ENCODE data around the gene UCP1. TPM values are rescaled to one million over a fixed set of nuclear protein-coding genes. Genes with fewer than 3 reads are reported as not detected.

UCP1 gene
- total RNA-seq, 4 donors from 2014 or later = 0.28 to 2.0 TPM; not detected in 2

Small RNA genes lying within 50 kb of the gene (small RNA-seq; reads per million reads assigned to genes)
- gene AC108019.1 = not detected
- not detected for gene RN7SL152P

Other genes starting within 250 kb of the UCP1 start
- 10 to 100 TPM; 28.6 to 40.5 (median 37.9) TPM for gene SCOC, start 195.3 kb downstream of the UCP1 start, total RNA-seq
- under 1 TPM; 0.19 to 0.48 (median 0.38) TPM for gene CLGN, start 141.3 kb downstream of the UCP1 start, total RNA-seq
- gene MGAT4D, start 70.7 kb downstream of the UCP1 start, total RNA-seq = not detected
- gene ELMOD2, start 44.8 kb downstream of the UCP1 start, total RNA-seq = 10 to 100 TPM; 13.1 to 18.6 (median 17.7) TPM
- 10 to 100 TPM; 29.6 to 60.3 (median 48.3) TPM for gene TBC1D9, start 187.4 kb upstream of the UCP1 start, total RNA-seq

Measured in omental fat pad (tissue), 4 donors.